GM21619 (cell line): Measurements from ENCODE around the gene CFAP65.

Experiments
- ATAC-seq: cut with Tn5 transposase; IDR thresholded peaks from one replicate; pipeline ENCODE4 v1.9.1; 2021; ENCODE audit not compliant: unreplicated experiment

CFAP65 gene

DNA sequence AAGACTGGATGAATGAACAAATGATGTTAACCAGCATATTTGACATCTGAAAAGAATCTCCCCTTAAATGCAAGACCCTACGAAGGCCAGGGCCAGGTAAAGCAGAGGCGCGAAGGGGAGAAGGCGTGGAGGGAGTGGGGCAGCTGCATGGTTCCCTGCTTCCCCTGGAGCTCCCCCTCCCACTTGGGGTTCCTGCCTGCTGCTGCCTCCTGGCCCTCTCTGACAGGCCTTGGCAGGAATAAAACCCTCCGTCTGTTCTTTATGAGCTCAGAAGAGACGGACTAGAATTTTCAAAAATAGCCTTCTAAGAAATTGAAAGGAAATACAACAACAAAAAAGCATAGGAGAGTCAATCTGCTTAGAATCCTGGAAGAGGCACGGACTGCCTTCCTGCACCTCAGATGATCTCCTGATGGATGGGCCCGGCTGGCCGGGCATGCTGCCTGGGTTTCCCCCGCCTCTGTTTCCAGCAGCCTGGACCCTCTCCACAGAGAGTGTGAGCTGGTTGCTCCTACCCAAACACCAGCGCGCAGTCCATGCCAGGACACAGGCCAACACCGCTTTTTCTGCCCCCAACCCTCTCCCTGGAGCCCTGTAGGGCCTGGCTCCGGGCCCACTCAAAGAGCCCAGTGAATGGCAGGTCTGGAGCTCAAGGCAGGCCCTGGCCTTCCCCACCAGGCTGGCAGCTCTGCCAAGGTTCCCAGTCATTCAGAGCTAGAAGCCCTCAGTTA lies 23.9 kb downstream of the CFAP65 start:
- ATAC-seq, result no peak

DNA sequence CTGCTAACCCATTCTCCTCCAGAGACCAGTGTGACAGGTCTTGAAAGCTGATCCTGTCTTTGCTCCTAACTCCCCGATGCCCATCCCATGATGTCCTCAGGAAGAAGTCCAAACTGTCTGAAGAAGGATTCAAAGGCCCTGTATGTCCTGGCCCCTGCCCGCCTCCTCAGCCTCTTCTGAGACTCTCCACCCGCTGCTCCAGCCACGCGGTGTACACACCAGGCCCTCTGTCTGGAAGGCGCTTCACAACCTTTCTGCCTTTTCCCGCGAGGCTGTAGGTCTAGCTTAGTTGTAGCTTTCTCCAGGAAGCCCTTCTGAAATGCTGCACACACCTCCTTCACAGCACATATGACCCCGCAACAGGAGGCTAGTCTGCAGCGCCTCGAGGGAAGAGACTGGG lies 24.6 kb downstream of the CFAP65 start:
- ATAC-seq, result no peak

DNA sequence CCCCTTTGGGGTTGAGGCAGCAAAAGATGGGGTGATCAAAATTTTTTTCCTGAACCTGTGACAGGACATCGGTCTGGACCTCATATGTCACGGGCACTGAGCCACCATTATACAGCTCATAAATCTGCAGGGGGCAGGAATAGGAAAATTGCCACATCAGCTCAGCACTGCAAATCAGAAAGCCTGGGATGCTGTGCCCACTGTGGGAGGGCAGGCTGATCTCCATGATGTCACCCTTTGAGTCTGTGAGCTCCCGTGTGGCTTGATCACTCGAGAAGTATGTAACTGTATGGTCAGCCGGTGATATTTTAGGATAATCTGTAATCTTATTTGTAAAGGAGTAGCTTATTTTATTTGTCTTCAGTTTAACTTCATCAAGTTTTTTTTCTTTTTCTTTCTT lies 30.4 kb downstream of the CFAP65 start:
- ATAC-seq, result no peak

DNA sequence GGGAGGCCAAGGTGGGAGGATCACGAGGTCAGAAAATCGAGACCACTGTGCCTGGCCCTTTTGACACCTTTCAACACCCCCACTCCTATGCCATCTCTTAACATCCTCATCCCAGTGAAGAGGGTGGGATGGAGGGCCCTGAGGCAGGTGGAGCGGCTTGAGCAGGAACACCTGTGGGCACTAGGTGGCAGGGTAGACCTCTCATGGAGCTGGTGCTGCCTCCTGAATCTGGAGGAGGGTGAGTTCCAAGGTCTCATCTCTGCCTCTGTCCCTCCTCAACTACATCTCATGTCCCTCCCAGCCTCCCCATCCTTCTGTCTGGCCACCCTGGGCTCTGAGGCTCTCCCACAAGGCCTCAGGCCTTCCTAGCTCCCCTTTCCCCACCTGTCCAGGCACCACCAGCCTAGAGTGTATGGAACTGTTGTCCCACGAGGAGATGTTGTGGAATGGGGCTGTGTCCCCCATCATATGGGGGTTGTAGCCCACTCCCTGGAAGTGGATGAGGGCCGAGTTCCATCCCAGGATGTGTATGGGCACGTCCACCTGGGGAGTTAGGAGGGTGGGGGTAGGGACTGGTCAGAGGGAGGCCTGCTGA lies 31.1 kb downstream of the CFAP65 start:
- ATAC-seq, result no peak

DNA sequence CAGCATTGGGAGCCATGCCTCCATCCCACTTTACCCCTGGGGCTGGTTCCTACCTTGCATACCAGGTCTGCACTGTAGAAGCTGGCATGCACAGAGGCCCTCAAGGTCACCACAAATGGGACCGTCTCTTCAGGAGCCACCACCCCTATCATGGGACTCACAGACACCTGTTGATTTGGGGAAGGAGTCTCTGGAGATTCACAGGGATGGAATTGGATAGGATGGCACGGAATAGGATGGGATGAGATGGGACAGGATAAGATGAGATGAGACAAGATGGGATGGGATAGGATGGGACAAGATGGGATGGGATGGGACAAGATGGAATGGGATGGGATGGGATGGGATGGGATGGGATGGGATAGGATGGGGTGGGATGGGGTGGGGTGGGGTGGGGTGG lies 32.0 kb downstream of the CFAP65 start:
- ATAC-seq, result no peak

DNA sequence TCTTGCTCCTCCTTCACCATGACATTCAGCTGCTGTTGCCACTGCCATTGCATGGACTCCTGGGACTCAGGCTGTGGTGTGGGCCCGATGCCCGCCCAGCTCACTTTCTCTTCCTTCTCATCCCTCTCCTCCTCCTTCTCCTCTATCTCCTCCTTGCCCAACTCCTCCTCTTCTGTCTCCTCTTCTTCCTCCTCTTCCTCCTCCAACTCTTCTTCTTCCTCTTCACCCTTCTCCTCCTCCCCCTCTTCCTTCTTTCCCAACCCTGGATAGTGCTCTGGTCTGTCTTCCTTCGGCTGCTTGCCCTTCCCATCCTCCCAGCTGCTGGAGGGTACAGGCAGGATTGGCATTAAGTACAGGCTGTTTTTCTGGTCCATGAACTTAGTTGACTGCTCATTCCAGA lies 37.3 kb downstream of the CFAP65 start:
- no peak for ATAC-seq

DNA sequence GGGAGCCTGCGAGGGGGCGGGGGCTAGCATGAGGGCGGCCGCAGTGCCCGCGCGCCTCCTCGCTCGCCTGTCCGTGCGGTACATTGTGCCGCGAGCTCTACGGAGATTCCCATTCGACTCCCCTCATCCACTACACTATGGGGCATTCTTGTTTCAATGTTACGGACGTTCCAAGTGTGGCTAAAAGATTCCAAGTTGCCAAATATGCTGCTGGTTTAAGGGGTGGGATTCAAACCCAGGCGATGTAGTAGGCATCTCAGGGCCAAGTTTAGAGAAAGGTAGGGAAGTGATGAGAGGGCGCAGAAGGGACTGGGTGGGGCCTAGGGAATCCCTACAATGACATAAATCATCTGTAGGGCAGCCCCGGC lies 38.1 kb downstream of the CFAP65 start:
- no peak for ATAC-seq

DNA sequence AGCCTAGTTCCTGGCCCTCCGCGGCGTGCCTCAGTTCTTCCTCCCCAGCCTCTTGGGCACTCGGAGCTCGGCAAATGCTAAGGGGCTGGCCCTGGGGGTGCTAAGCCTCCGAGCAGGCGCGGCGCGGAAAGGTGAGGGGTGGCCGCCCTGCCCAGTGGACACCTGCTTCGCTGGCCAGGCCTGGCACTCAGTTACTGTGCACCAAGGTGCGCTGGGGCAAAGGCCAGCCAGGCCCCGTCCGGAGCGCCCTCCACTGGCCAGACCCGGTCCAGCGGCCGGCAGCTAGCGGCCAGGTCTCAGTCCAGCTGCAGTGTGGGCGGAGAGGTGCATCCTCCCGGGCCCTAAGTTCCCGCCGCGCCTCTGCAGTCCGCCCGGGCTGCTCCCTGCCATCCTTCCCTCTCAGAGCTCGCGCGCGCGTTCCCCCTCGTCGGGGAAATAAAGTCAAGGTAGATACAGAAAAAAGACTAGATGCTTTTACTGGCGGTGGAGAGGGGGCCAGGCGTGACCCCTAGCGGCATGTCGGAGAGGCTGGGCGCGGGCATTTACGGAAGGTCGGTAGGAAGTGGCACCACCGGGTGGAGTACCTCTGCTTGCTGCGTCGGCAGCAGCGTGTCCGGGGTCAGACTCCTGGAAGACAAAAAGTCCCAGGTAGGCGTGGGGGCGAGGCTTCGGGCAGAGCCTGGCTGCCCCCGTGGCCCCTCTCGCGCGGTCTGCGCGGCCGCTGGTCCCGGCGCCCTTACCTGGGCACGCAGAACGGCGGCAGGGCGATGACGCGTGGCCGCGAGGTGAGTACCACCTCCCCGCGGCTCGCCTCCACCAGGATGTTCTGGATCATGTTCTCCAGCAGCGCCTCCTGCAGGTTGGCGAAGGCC lies 38.7 kb downstream of the CFAP65 start:
- ATAC-seq, result no peak

DNA sequence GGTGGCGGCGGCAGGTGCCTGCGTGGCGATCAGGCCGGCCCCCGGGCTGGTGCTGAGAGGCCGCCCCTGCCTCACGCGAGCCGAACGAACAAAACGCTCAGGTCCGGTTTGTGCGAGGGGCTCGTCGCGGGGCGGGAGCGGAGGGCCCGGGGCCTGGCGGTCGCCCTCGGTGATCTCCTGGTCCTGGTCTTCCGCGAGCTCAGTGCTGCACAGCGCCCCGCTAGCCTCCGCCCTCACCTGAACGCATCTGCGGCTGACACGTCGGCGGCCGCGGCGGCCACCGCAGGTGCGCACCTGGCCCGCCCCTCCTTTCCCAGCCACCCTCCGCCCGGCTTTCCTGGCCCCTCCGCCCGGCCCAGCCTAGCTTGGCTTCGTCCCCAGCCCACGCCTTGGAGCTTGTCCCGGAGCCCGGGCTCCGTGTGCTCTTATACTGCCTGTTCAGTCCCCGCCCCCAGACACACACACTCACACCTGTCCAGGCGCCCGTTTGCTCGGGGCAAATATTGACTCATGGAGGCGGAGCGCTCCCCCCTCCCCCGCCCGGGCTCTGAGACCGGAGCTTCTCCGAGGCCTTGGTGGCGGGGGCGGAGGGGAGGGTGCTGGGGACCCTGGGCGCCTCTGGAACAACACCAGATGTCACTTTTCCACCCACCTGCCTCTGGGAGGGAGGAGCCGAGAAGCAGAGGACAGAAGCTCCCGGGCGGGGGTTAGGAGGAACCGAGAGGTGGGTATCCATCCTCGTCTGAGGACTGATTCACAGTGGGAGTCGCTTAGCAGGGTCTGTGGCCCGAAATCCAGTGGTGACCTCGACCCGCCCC lies 39.5 kb downstream of the CFAP65 start:
- ATAC-seq, result no peak

DNA sequence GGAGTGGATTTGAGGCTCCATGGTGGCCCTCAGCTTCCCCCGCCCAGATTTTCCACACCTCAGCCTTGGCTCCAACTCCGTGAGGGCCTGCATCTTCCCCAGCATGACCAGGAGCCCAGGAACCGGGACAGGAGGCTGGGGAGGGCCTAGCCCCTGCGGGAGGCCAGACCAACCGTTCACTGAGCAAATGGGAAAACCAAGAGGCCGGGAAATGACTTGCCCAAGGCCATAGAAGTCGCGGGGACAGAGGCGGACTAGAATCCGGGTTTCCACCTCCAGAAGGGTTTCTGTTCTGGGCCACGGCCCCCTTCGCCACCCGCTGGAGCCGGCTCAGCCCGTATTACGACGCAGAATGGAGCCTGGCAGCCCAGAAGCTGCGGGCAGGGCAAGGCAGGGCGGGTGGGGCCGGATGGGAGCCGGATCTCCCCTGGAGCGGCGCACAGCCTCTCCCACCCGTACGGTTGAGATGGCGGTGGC lies 40.2 kb downstream of the CFAP65 start:
- no peak for ATAC-seq

DNA sequence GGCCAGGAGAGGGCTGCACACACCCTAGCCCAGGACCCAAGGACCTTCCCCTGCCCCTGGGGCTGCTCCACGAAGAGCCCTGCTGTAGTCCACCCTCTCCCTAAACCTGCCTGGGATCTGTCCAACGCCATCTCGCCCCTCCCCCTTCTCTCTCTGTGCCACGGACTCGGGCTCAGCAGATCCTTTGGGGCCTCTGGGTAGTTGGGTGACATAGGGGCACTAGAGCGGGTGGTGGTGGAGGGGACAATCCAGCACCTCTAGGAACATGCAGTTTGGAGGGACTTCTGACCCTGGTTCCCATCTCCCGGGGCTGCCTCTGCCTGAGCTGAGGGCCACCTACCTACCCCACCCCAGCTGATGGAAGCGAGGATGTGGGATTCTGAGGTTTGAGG lies 40.8 kb downstream of the CFAP65 start:
- no peak for ATAC-seq

DNA sequence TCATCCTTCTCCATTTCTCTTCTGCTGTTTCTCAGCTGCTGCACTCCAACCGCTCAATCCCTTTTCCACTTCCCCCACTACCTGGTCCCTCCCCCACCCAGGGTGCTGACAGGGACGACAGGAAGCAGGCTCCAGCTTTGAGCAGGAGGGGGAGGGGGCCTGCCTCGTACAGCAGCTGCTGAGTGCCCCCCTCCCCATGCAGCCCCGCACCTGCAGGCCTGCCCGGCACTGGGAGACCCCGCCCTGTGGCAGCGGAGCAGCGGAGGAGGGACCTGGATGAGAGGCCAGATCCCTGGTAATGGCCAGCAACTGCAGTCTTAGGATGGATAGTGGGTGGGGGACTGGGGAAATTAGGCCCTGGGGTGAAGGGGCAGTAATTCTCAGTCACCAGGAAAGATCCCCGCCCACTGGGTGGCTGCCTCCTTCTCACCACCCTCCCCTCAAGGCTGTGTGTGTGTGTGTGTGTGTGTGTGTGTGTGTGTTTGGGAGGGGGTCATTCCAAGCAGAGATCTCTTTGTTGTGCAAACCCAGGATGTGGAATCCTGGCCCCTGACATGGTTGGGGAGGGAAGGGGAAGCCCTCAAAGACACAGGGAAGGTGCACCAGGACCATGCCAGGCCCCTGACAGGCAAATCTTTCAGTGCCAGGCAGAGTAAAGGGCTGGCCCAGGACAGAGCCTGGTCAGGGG lies 41.3 kb downstream of the CFAP65 start:
- no peak for ATAC-seq

DNA sequence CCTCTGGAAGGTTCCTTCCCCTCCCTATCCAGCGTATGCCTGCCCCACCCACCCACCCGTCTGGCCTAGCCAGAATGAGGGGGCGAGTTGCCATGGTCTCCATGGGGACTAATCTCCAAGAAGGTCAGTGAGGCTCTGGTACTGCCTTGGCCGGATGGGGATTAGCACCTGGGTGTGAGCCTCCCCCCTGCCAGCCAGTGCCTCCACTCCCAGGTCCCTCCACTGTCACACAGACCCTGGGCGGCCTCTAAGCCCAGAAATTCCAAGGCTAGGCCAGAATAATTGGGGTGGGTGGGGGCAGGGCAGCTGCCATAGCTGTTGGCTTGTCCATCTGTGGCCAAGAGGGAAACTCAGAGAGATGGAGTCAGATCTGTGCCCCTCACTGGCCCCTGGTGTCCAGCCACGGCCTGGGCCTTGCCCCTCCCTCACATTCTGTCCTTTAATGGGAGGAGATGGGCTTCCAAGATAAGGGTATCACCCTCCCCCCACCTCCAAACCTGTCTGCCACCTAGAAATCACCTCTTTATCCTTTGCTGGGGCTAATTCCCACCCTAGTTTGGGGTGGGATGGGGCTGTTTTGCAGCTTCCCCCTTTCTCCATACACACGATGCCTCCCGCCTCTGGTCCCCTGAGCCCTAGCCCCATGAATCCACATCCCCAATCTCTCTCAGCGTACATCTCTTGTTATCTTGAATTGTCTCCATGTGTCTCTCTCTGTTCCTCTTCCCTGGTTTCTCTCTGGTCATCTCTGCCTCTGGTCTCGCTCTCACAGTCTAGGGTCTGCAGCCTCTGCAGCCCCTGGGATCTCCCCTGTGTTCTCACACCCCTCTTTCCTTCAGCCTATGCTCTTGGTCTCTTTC lies 42.1 kb downstream of the CFAP65 start:
- no peak for ATAC-seq

DNA sequence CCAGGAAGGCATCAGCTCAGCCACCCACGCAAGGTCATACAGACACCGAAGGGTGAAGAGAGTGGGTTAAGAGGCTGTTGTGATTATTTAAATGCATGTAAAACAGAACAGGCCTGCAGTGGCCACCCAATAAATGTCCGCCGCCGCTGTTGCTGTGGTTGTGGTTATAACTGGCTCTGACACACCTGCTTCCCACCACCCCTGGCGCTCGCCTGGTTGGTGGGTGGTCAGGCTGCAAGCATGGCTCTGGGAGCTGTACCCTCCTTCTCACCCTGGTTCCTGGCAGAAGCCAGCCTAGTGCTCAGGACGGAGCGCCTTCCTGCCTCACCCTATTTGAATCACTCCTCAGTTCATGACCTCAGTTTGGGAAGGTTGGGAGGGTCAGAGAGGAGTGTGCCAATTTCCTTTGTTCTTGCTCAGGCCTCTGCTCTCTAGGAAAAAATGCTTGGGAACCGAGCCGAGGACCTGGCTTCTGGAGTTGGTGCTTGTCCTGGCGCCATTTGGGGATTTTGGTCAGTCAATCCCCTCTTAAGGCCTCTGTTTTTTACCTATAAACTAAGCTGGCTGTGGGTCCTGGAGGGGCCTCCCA lies 42.8 kb downstream of the CFAP65 start:
- no peak for ATAC-seq

DNA sequence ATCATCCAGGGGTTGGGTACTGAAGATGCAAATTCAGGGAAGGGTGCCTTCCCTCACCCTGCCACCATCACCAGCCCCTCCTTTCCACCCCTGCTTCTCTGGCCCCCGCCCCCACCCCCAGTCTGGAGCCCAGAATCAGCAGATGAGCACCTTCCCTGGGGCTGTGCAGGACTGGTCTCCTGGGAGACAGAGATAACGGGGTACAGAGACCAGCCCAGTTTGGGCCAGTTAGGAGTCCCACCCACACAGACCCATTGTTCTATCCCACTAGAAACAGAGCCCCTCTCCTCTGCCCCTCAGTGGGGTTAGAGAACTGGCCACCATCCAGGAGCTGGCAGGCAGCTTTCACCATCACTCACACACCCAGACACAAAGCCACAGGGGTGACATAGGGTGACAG lies 43.6 kb downstream of the CFAP65 start:
- ATAC-seq, result no peak

DNA sequence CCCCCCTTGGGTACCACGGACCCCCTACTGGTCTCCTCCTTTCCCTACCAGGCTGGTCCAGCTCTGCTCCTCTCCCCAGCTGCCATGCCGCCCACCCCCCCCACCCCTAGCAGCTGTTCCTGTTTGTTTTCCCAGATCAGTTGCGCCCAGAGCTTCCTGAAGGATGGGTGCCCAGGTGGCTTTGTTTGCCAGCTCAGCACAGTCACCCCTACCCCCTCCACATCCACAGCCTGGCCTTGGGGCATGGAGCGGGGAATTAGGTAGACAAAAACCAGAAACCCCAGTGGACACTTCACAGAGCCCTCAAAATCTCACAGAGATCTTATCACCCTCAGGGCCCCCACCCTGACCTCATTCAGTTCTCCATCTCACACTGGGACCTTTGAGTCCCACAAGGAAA lies 44.4 kb downstream of the CFAP65 start:
- ATAC-seq, result no peak

DNA sequence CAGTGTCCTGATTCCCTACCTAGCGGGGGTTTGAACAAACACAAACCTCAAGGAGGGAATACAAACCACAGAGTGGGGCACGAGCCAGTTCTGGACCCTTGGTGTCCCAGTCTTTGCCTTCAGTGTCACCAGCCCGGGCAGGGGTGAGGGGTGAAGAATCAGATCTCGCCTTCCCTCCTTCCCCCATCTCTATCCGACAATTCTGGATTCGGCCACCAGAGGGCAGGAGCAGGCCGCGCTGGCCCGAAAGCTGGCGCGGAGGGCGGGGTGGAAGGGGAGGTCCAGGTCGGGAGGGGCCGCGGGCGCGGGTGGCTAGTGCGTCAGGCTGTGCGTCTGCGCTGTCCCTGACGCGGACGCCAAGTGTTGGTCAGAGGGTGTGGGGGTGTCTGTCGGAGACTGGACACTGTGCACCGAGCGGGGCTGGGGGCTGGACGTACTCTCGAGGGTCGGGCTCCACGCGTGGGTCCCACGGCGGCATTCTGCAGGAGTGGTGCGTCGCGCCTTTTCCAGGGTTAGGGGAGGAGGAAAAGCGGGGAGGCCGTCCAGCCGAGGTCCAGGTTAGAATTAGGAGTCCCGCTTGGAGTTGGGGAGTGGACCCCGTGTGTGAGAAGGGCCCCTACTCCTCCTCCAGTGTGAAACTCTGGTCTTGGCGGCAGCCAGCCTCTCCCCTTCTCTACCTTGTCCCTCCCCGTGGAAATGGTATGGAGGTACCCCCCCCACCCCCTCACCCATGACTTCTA lies 45.2 kb downstream of the CFAP65 start:
- peak; percentile 60 for ATAC-seq

DNA sequence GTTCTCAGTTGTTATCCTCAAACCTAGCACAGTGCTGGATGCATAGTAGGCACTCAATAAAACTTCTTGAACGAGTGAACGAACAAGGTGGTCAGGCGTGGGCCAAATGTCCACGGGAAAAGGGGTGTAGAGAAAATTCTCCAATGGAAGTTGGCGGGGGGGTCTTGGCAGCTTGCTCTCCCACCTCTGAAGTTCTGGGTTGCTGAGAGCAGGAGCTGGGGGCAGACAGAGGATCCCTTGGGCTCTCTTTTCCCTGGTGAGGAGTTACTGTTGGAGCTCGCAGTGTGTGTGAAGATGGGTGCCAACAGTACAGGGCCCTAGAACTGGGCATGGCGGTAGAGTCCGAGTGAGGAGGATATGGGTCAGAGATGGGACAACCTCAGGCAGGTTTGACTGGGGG lies 45.8 kb downstream of the CFAP65 start:
- ATAC-seq, result no peak
